Ishikawa (cell line): ENCODE measurements around the gene LGR6.

Source experiments
- CREB1 ChIP-seq: IDR thresholded peaks from 2 replicates; pipeline ENCODE4 v1.6.1; 2012; ENCODE audit warnings: low read depth
- EP300 ChIP-seq: IDR thresholded peaks from 2 replicates; pipeline ENCODE4 v1.6.1; 2012; ENCODE audit warnings: borderline replicate concordance
- NFIC ChIP-seq: IDR thresholded peaks from 2 replicates; pipeline ENCODE4 v1.6.1; 2012
- RAD21 ChIP-seq: IDR thresholded peaks from 2 replicates; pipeline ENCODE4 v1.6.1; 2012; ENCODE audit warnings: low read depth
- TAF1 ChIP-seq: IDR thresholded peaks from 2 replicates; pipeline ENCODE4 v1.6.1; 2012; ENCODE audit warnings: low read depth, mild to moderate bottlenecking
- TEAD4 ChIP-seq: IDR thresholded peaks from 2 replicates; pipeline ENCODE4 v1.6.1; 2012
- TF ChIP-seq, protein P1 (sequence below): IDR thresholded peaks from 2 replicates; pipeline ENCODE4 v1.6.1; 2012

DNA sequence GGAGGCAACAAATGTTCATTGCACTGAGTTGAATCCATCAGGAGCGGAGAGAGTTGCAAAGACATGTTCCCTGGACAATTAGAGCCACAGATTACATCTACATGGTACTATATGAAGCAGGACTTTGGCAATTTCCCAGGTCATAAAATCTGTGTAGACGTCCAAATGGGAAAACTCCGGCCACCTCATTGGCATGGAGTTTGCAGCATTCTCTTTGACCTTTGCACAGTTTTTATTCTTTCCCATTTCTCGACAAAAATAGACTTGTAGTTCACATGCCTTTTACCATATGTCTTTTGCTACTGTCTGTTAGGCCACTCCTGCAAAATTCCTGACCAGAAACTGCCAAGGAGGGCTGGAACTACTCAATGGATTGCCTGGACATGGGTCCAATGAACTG is 100.0 kb downstream of the LGR6 start:
- TF ChIP-seq EP300 = no peak
- TF ChIP-seq CREB1 = no peak
- no peak for TF ChIP-seq TEAD4
- no peak for TF ChIP-seq RAD21
- no peak for TF ChIP-seq NFIC
- TF ChIP-seq TAF1 = no peak
- TF ChIP-seq, protein P1, sequence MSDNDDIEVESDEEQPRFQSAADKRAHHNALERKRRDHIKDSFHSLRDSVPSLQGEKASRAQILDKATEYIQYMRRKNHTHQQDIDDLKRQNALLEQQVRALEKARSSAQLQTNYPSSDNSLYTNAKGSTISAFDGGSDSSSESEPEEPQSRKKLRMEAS = no peak
